ENCODE results near the gene PEX19. TPM values are rescaled to one million over a fixed set of nuclear protein-coding genes. Genes with fewer than 3 reads are reported as not detected.

PEX19 gene
- total and polyA plus RNA-seq, 2 donors (not counting 1 experiment from before 2014, with no cell fraction given) = 72.8 to 77.4 TPM

DNA sequence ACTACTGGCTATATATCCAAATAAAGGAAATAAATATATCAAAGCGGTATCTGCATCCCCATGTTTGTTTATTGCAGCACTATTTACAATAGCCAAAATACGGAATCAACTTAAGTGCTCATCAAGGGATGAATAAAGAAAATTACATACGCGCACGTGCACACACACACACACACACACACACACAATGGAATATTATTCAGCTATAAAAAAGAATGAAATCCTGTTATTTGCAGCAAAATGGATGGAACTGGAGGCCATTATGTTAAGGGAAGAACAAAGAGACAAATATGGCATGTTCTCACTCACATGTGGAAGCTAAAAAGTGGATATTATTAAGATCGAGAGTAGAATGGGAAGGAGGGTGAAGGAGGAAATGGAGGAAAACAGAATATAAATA lies 37.9 kb upstream of the PEX19 start:
- H3K4me3 ChIP-seq (replicated peaks in 1 of 4; ENCODE audit: control extremely low read depth in 1 of 4, insufficient read depth in 1 of 4, low read depth in 3 of 4, low read length in 4 of 4) = no peak overlapping the region
- H3K27ac ChIP-seq (ENCODE audit: insufficient read depth, low read length) = no peak overlapping the region
- H2AFZ ChIP-seq (ENCODE audit: low read length) = no peak overlapping the region
- H3K4me1 ChIP-seq (ENCODE audit: control insufficient read depth, extremely low read depth, insufficient read depth, low read length) = no peaks in the 10 kb centered on the region
- H3K4me2 ChIP-seq (ENCODE audit: extremely low read depth, insufficient read depth, low read length) = no peak overlapping the region
- H3K27me3 ChIP-seq (ENCODE audit: control insufficient read depth, insufficient read depth, low read length) = no peaks in the 10 kb centered on the region
- H3K9me3 ChIP-seq (ENCODE audit: control insufficient read depth, insufficient read depth, low read depth, low read length) = no peaks in the 10 kb centered on the region
- peaks cover 5% of the 10 kb centered on the region for H4K20me1 ChIP-seq (ENCODE audit: control insufficient read depth, extremely low read depth, insufficient read depth, low read length)
- TF ChIP-seq, protein P1, sequence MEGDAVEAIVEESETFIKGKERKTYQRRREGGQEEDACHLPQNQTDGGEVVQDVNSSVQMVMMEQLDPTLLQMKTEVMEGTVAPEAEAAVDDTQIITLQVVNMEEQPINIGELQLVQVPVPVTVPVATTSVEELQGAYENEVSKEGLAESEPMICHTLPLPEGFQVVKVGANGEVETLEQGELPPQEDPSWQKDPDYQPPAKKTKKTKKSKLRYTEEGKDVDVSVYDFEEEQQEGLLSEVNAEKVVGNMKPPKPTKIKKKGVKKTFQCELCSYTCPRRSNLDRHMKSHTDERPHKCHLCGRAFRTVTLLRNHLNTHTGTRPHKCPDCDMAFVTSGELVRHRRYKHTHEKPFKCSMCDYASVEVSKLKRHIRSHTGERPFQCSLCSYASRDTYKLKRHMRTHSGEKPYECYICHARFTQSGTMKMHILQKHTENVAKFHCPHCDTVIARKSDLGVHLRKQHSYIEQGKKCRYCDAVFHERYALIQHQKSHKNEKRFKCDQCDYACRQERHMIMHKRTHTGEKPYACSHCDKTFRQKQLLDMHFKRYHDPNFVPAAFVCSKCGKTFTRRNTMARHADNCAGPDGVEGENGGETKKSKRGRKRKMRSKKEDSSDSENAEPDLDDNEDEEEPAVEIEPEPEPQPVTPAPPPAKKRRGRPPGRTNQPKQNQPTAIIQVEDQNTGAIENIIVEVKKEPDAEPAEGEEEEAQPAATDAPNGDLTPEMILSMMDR (conservative IDR thresholded peaks at IDR 0.05 in 1 of 2, IDR thresholded peaks at IDR 0.05 in 1 of 2; ENCODE audit: low read depth in 1 of 2, low read length in 2 of 2) = no peak
- TF ChIP-seq EZH2 (IDR thresholded peaks at IDR 0.05; ENCODE audit: low read length, missing control alignments) = no peak
- no peak overlapping the region for H3K9ac ChIP-seq (ENCODE audit: insufficient read depth, low read length)
- H3K79me2 ChIP-seq (ENCODE audit: control insufficient read depth, insufficient read depth, low read length) = peaks cover 39% of the 10 kb centered on the region
- no peak for DNase-seq (ENCODE audit: low read depth in 2 of 2)
- peaks cover 15% of the 10 kb centered on the region for H3K36me3 ChIP-seq (ENCODE audit: control insufficient read depth, insufficient read depth, low read length)

DNA sequence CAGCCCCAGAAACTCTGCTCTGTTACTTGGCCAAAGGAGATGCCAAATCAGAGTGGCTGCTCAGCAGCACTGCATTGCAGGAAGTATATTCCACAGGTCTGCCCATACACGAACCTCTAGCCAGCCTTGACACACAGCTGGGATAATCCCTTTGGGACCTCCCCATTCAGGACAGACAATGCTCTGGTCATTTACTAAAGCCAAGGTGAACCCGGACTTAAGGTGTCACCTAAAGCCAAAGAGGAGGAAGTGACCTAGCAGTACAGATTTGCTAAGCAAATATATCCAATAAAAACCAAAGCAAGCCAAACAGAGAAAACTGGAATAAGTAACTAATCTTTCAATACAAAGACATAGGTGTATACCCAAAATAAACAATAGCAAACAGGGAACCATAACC lies 30.4 kb upstream of the PEX19 start:
- H3K79me2 ChIP-seq (ENCODE audit: control insufficient read depth, insufficient read depth, low read length) = peaks cover 27% of the 10 kb centered on the region
- peaks cover 17% of the 10 kb centered on the region for H3K36me3 ChIP-seq (ENCODE audit: control insufficient read depth, insufficient read depth, low read length)

DNA sequence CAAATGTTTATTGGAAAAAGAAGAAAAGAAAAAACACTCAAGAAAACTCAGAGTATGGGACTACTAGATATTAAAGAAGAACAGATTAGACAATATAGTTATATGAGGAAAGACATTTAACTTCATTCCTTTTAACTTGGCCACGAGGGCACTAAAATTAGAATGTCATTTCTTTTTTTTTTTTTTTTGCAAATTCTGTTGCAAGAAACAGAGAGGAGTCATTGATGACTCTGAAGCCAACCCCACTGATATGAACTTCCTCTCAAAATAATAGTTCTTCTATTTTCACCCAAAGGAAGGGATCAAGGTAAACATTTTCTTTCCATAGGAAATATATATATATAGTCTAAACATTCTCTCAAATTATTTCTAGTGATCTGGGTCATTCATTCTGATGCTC lies 24.6 kb upstream of the PEX19 start:
- H3K27ac ChIP-seq (ENCODE audit: insufficient read depth, low read length) = no peak overlapping the region

More for the DNA sequence above, 30.4 kb upstream of the PEX19 start:
- no peak overlapping the region for H3K4me2 ChIP-seq (ENCODE audit: extremely low read depth, insufficient read depth, low read length)
- TF ChIP-seq, protein P1 (conservative IDR thresholded peaks at IDR 0.05 in 1 of 2, IDR thresholded peaks at IDR 0.05 in 1 of 2; ENCODE audit: low read depth in 1 of 2, low read length in 2 of 2) = no peak
- no peak for TF ChIP-seq EZH2 (IDR thresholded peaks at IDR 0.05; ENCODE audit: low read length, missing control alignments)
- peaks cover 5% of the 10 kb centered on the region for H4K20me1 ChIP-seq (ENCODE audit: control insufficient read depth, extremely low read depth, insufficient read depth, low read length)
- no peak overlapping the region for H3K4me3 ChIP-seq (replicated peaks in 1 of 4; ENCODE audit: control extremely low read depth in 1 of 4, insufficient read depth in 1 of 4, low read depth in 3 of 4, low read length in 4 of 4)
- no peak overlapping the region for H2AFZ ChIP-seq (ENCODE audit: low read length)
- H3K9ac ChIP-seq (ENCODE audit: insufficient read depth, low read length) = no peak overlapping the region
- H3K27ac ChIP-seq (ENCODE audit: insufficient read depth, low read length) = no peak overlapping the region
- no peaks in the 10 kb centered on the region for H3K27me3 ChIP-seq (ENCODE audit: control insufficient read depth, insufficient read depth, low read length)
- H3K9me3 ChIP-seq (ENCODE audit: control insufficient read depth, insufficient read depth, low read depth, low read length) = no peaks in the 10 kb centered on the region
- no peak for DNase-seq (ENCODE audit: low read depth in 2 of 2)
- no peaks in the 10 kb centered on the region for H3K4me1 ChIP-seq (ENCODE audit: control insufficient read depth, extremely low read depth, insufficient read depth, low read length)

More for the DNA sequence above, 24.6 kb upstream of the PEX19 start:
- no peak overlapping the region for H3K4me3 ChIP-seq (replicated peaks in 1 of 4; ENCODE audit: control extremely low read depth in 1 of 4, insufficient read depth in 1 of 4, low read depth in 3 of 4, low read length in 4 of 4)
- H3K4me2 ChIP-seq (ENCODE audit: extremely low read depth, insufficient read depth, low read length) = no peak overlapping the region
- H3K27me3 ChIP-seq (ENCODE audit: control insufficient read depth, insufficient read depth, low read length) = no peaks in the 10 kb centered on the region
- H3K4me1 ChIP-seq (ENCODE audit: control insufficient read depth, extremely low read depth, insufficient read depth, low read length) = no peaks in the 10 kb centered on the region
- H3K36me3 ChIP-seq (ENCODE audit: control insufficient read depth, insufficient read depth, low read length) = peaks cover 28% of the 10 kb centered on the region
- no peaks in the 10 kb centered on the region for H3K9me3 ChIP-seq (ENCODE audit: control insufficient read depth, insufficient read depth, low read depth, low read length)
- no peak for DNase-seq (ENCODE audit: low read depth in 2 of 2)
- H3K9ac ChIP-seq (ENCODE audit: insufficient read depth, low read length) = no peak overlapping the region
- H2AFZ ChIP-seq (ENCODE audit: low read length) = no peak overlapping the region
- no peaks in the 10 kb centered on the region for H4K20me1 ChIP-seq (ENCODE audit: control insufficient read depth, extremely low read depth, insufficient read depth, low read length)
- no peaks in the 10 kb centered on the region for H3K79me2 ChIP-seq (ENCODE audit: control insufficient read depth, insufficient read depth, low read length)
- TF ChIP-seq, protein P1 (conservative IDR thresholded peaks at IDR 0.05 in 1 of 2, IDR thresholded peaks at IDR 0.05 in 1 of 2; ENCODE audit: low read depth in 1 of 2, low read length in 2 of 2) = no peak
